Middle frontal gyrus (tissue), 1 donor: ENCODE data around the gene TOMM7.

ENCODE experiments used
- DNase-seq: peaks from one replicate; pipeline ENCODE4 v3.0.0-alpha.2; 2015; ENCODE audit warnings: low spot score; ENCODE audit errors: extremely low spot score

Gene TOMM7

GRCh38 chr7:22822486-22823141, at the start of gene TOMM7:
Gene TOMM7, minus strand, starts transcription at chr7:22822849. Its CDS starts 70 bp downstream, at chr7:22822779.
- DNase-seq, result peak; percentile 96

GRCh38 chr7:22872096-22872807, 49.6 kb upstream of the TOMM7 start:
- DNase-seq, result no peak

GRCh38 chr7:22871661-22872060, 49.0 kb upstream of the TOMM7 start:
- no peak for DNase-seq

- no peak for DNase-seq
These were observed 45.9 kb upstream of the TOMM7 start for GRCh38 chr7:22868509-22868908.

- no peak for DNase-seq
These were observed 44.9 kb upstream of the TOMM7 start for GRCh38 chr7:22867589-22867988.

GRCh38 chr7:22867003-22867402, 44.4 kb upstream of the TOMM7 start:
- DNase-seq, result no peak

- no peak for DNase-seq
These were observed 42.9 kb upstream of the TOMM7 start for GRCh38 chr7:22865602-22865960.

GRCh38 chr7:22864855-22865601, 42.4 kb upstream of the TOMM7 start:
- DNase-seq, result no peak

GRCh38 chr7:22864301-22864700, 41.7 kb upstream of the TOMM7 start:
- DNase-seq, result no peak

- no peak for DNase-seq
These were observed 40.7 kb upstream of the TOMM7 start for GRCh38 chr7:22863156-22863899.

GRCh38 chr7:22861576-22861975, 38.9 kb upstream of the TOMM7 start:
- no peak for DNase-seq

GRCh38 chr7:22860784-22861482, 38.3 kb upstream of the TOMM7 start:
- no peak for DNase-seq

GRCh38 chr7:22860337-22860736, 37.7 kb upstream of the TOMM7 start:
- no peak for DNase-seq

- no peak for DNase-seq
These were observed 37.1 kb upstream of the TOMM7 start for GRCh38 chr7:22859641-22860290.

- DNase-seq, result no peak
These were observed 36.3 kb upstream of the TOMM7 start for GRCh38 chr7:22858640-22859561.

- no peak for DNase-seq
These were observed 35.6 kb upstream of the TOMM7 start for GRCh38 chr7:22858274-22858639.

- no peak for DNase-seq
These were observed 33.8 kb upstream of the TOMM7 start for GRCh38 chr7:22856416-22856815.

- DNase-seq, result no peak
These were observed 32.4 kb upstream of the TOMM7 start for GRCh38 chr7:22855049-22855392.

GRCh38 chr7:22854158-22855048, 31.8 kb upstream of the TOMM7 start:
- no peak for DNase-seq
